IPS-NIHi7 (cell line): ENCODE data around the gene CGB7.

ENCODE experiments used
- DNase-seq: peaks from one replicate; pipeline ENCODE4 v3.0.0; 2012; ENCODE audit warnings: mixed read lengths; ENCODE audit errors: extremely low spot score

The CGB7 gene

DNA sequence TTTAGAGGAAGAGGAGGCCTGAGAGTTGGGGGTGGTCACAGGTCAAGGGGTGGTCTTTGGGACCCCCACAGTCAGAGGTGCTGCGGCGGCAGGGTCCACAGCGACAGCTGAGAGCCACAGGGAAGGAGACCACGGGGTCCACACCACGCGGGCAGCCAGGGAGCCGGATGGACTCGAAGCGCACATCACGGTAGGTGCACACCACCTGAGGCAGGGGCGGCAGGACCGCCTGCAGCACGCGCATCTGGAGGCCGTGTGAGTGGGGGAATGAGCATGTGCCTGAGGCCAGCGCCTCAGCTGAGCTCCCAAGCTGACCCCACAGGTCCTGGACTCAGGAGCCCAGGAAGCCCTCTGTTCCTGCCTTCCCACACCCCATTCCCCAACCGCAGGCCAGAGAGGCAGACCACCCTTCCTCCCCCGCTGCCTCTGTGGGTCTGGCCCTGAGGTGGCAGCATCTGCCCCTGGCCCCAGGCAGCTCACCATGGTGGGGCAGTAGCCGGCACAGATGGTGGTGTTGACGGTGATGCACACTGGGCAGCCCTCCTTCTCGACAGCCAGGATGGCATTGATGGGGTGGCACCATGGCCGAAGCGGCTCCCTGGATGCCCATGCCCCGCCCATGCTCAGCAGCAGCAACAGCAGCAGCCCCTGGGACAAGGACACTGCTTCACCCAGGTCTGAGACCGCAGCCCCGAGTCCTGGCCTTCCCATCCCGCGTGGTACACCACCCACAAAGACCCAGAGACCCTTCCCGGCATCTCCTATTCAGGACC is 41.3 kb downstream of the CGB7 start:
- DNase-seq: no peak

DNA sequence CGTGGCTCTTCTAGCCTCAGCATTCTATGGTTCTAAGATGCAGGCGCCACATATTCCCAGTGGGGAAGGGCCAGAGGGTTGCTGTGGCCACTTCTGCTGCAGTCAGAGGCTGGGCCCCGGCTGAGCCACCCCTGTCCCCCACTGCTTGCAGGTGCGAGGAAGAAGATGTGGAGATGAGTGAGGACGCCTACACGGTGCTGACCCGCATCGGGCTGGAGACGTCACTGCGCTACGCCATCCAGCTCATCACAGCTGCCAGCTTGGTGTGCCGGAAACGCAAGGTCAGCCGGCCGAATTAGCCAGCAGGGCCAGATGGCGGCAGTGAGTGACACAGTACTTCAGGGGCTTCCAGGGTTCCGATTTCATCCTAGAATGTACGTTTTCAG is 42.7 kb downstream of the CGB7 start:
- DNase-seq: no peak

DNA sequence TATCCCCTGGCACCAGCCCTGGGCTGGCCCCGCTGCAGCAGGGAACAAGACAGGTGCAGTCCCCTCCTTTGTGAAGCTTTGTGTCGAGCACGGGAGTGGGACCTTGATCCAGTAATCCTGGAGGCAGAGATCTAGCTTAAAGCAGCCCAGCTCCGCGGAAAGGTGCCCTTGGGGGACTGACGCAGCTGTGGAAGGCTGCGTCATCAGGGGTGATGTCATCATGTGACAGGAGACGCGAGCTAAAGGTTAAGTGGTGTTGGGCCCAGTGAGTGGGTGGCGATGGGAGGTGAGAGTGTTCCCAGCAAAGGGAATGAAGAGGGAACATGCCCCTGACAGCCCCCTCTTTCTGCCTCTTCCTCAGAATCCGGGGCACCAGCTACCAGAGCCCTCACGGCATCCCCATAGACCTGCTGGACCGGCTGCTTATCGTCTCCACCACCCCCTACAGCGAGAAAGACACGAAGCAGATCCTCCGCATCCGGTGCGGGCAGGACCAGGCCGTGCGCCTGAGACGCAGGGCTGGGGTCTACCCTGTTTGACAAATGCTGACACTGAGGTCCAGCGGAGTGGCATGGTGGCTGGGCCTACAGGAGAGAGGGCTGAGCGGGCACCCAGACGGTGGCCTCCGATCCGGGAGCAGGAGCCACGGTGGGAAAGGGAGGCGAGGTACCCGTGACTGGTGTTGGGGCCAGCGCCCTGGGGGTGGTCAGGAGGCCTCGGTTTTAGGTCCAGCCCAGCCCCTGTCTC is 43.3 kb downstream of the CGB7 start:
- DNase-seq: no peak

DNA sequence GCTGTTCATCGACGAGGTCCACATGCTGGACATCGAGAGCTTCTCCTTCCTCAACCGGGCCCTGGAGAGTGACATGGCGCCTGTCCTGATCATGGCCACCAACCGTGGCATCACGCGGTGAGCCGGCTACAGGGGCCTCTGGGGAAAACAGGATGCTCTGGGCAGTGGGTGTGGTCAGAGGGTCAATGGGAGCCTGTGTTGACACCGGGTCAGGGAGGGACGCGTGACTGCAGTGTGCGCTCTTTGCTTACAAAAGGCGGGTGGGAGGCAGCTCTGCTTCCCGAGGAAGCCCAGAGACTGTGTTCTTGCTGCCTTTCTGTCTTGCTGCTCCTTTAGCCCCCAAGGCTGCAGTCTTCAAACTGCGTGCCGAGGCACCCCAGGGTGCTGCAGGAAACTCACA is 46.4 kb downstream of the CGB7 start:
- no peak for DNase-seq

DNA sequence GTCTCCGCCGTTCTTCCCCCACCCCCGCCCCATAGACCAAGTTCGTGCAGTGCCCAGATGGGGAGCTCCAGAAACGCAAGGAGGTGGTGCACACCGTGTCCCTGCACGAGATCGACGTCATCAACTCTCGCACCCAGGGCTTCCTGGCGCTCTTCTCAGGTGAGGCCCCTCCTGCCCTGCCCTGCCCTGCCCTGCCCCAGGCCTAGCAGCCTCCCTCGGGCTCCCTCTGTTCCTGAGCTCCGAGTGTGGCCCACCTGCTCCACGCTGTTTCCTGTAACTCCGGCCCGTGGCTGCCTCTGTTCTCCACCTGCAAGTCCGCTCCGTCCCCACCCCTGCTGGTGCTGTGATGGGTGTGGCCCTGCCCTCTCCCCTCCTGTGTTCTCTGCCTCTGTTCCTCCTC is 47.1 kb downstream of the CGB7 start:
- DNase-seq: no peak

DNA sequence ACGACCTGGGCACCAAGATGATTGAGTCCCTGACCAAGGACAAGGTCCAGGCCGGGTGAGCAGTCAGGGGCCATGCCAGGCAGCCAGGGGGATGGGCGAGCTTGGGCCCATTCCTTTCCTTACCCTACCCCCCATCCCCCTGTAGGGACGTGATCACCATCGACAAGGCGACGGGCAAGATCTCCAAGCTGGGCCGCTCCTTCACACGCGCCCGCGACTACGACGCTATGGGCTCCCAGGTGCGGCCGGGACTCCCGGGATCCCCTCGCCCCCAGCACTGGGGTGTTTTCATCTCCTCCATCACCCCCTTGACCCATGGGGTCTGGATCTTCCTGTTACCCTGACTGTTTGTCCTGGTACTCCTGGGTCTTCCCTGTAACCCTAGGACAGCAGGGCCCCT is 47.7 kb downstream of the CGB7 start:
- no peak for DNase-seq

DNA sequence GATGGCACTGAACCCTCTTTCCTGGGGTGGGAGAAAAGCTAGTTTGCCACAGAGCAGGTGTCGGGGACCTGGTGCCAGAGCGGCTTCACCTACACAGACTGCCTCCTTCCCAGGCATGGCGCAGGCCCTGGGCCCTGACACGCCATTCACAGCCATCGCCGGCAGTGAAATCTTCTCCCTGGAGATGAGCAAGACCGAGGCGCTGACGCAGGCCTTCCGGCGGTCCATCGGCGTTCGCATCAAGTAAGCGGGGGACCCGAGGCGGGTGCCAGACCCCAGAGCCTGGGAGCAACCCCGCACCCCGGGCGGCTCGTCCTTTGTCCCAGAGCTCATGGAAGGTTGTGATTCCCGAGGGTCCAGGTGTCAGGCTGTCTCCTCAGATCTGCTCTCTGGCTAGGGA is 50.6 kb downstream of the CGB7 start:
- no peak for DNase-seq

DNA sequence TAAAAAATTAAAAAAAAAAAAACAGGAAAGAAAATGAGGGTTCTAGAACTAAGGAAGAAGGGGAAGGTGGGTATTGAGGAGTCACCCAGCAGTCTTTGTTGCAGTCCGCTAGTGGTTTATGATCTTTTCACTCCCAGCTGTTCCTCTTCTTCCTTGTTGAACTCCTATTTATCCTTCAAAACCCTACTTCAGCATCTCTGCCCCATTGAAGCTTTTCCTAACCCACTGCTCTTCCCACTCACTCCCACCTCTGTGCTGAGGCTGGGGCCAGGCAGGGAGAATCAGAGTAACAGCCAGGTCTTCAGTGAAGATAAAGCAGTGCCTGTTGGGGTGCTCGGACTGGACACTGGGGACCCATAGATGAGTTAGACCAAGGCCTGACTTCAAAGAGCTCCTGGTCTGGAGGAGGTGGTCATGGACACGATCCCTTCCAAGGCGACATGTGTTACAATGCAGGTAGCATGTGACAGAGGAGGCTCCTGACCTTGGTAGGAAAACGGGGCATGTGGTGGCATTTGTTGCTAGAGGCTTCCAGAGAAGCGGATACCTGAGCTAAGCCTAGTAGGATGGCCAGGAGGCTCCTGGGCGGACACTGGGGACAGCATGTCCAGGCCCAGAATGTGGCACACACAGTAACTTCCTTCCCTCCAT is 52.5 kb downstream of the CGB7 start:
- no peak for DNase-seq
